HG03175 (cell line): ENCODE results near the gene PON1.

Experiments
- ATAC-seq: cut with Tn5 transposase; IDR thresholded peaks from one replicate; pipeline ENCODE4 v1.9.1; 2021; ENCODE audit warnings: mild to moderate bottlenecking, moderate library complexity; ENCODE audit not compliant: unreplicated experiment

PON1 gene

GRCh38 chr7:95318501-95319100 is 5.7 kb downstream of the PON1 start:
- ATAC-seq = no peak

DNA sequence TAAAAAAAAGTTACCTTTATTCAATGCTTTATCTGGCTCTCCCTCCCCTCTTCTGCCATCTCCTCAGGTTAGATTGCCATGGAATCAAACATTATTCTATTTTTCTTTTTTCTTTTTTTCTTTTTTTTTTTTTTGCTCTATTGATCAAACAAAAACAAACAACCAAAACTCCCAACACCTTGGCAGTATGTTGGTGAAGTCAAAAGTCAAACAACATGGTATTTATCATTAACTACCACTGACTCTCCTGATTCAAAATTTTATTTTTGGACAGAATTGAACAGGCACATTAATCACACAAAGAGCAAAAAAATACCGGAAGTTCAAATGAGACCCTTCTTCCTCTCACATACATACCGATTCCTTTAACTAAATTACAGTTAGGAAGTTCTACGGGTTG is 6.4 kb downstream of the PON1 start:
- ATAC-seq = no peak

GRCh38 chr7:95317546-95317945 is 6.8 kb downstream of the PON1 start:
- ATAC-seq = no peak

- ATAC-seq = peak; percentile 92
Observed at GRCh38 chr7:95316588-95316987, 7.7 kb downstream of the PON1 start.

DNA sequence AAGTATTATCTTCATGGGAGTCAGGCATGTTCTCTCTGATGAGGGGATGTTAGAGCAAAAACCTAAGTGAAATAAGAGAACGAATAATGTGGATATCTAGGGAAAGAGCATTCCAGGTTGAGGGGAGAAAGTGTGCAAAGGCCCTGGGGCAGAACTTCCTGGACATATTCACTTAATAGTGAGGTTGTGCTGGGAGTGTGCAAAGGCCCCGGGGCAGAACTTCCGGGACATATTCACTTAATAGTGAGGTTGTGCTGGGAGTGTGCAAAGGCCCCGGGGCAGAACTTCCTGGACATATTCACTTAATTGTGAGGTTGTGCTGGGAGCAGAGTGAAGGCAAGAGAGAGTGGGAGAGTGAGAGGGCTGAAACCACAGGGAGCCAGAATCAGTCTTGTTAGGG is 11.8 kb downstream of the PON1 start:
- ATAC-seq = no peak

DNA sequence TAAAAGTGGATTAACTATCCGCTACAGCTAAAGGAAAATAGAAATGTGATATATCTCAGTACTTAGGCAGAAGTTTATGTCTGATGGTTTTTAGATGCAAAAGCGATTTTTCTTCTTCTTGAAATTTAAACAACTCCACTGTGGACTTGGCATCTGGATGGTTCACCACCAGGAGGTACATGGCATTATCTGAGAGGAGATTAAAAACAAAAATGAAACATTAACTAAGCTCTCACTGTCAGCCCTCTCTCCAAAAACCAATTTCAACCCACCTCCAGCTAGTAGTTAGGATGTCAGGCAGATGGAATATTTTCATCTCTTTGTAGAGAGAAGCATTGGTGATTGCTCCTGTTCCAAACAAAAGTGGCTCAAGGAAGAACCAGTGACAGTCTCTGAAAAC is 12.9 kb downstream of the PON1 start:
- ATAC-seq = no peak

DNA sequence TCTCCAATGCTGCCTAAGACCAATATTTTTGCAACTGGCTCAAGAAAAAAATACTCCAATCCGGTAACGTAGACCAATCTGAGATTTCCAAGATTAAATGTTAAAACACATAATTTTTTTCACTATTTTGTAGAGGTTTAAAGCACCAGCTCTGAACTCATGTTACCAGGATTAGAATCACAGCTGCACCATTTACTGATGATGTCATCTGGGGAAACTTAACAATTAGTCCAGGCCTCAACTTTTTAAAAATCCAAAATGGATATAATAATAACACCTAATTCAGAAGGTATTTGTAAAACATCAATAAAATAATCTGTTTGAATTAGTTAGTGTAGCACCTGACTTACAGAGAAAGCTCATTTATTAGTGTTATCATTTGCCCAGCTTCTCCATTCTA is 14.4 kb downstream of the PON1 start:
- no peak for ATAC-seq

DNA sequence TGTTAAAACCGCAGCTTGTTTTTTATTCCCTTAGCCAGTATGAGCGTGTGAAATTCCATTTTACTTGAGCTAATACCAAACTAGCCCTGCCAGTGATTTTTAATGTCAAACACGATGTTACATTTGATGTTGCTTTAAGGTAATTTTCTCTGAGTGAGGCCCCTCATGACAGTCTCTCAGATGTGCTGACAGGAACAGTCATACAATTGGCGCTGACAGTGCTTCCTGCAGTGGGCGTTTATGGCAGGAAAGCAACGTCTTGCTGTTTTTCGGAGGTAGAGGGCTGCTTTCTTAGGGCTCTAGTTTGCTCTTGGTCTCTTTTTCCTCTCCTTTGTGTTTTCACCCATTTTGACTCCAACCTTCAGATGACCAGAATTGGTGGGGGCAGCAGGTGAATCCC is 19.3 kb downstream of the PON1 start:
- no peak for ATAC-seq

DNA sequence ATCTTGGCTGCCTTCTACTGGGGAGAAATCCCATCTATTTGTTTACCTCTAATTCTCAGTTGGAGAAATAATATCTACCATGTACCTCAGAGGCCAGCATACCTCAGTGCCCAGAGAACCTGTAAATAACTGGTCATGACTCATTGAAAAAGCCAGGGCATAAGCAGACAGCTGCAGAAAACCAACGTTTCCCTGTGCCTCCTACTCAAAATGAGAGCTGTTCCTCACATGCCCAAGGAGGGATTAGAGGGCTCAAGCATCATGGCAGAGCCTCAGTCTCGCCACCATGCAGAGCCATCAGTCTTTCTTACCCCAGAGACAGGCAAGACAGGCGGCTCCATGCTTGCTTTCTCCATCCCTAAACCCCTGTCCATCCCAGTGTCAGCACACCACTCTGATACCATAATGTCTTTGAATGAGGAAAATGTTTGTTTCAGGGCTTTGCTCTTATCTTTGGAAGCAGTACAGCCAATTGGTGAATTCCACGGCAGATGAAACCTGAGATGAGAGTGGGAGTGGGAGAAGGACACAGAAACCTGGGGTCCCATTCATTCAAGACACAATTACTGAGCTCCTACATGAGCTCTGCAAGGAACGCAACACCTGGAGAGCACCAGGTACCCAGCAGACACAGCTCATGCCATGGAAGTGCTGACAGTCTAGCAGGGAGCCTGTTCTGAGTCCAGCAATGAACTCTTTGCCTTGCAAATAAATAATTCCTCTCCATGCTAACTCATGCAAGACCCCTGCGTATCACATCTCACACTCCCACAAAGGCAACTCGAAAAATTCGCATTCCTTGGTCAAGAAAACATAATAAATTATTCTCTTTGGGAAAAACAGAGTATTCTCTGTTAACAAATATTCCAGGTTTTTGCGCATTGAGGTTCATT is 21.1 kb downstream of the PON1 start:
- ATAC-seq = no peak

DNA sequence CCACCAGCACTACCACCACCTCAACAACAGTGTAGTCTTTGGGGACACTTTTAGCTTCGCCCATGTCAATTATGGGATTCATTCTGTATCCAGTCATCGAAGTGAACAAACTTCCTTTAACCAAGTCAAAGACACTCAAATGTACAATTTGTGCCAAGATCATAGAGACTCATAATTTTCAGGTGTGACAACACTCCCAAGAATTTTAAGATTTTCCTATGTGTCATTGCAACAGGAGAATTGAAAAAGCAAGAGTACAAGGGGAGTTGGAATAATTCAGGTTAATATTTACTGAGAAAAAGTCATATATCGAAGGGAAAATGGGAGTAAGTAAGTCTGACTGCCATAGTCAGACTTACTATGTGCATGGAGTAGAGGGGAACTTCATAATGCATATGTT is 26.2 kb downstream of the PON1 start:
- no peak for ATAC-seq

- ATAC-seq = no peak
Observed at GRCh38 chr7:95297041-95297440, 27.3 kb downstream of the PON1 start.

GRCh38 chr7:95296456-95296855 is 27.9 kb downstream of the PON1 start:
- ATAC-seq = no peak

DNA sequence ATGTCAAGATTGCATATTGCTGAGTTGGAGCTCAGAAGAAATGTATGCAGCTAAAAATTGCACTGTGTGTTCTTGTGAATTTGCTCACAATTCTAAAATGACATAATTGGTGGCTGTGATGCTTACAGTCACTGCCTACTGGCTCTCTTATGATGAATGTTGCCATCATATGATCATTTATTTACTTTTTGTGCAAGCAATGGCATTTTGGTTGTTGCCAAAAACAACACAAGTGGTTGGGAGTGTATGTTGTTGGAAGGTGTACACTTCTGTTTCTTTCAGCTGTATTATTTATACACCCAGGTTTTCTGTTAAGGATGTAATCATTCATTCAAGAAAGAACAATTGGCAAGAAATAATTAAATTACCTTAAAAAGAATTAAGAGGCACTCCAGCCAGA is 28.9 kb downstream of the PON1 start:
- no peak for ATAC-seq

DNA sequence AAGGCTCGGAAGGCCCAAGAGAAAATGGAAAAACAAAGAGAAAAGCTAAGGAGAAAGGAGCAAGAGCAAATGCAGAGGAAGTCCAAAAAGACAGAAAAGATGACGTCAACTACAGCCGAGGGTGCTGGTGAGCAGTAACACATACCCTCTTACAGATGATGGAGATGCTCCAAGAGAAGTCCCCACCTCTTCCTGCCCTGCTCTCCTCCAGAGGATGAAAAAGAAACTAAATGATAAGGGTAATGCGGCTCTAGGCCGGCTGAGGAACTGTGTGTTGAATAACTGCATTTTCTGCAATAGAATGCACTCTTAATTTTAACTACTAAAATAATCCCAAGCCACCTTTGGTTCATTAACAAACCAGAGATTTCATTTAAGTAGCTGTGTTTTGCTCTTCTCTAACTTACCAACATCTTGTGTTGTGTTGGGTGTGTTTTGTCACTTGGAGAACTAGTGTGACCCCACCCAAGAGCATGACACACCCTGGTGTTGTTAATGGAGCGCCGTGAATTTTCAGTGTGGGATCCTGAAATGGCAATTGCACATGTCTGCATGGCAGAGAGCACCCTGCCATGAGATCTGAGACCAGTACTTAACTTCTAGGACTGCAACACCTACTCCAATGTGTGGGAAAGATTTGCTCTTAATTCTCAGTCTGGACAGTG is 34.0 kb downstream of the PON1 start:
- no peak for ATAC-seq

DNA sequence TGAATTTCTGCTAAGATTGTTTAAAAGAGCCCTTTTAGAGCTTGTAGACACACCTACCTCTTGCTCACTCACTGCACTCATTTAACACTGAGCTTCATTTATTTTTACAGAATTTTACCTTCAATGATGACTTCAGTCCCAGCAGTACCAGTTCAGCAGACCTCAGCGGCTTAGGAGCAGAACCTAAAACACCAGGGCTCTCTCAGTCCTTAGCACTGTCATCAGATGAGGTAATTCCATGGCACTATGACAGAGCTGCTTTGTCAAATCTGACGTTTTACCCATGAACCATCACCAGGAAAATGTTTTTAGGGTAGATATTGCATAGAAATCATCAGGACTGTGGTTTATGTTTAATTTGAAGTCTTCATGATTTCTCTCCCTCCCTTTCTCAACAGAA is 38.2 kb downstream of the PON1 start:
- no peak for ATAC-seq

GRCh38 chr7:95279417-95279816 is 44.9 kb downstream of the PON1 start:
- ATAC-seq = no peak

GRCh38 chr7:95276114-95276513 is 48.2 kb downstream of the PON1 start:
- no peak for ATAC-seq

DNA sequence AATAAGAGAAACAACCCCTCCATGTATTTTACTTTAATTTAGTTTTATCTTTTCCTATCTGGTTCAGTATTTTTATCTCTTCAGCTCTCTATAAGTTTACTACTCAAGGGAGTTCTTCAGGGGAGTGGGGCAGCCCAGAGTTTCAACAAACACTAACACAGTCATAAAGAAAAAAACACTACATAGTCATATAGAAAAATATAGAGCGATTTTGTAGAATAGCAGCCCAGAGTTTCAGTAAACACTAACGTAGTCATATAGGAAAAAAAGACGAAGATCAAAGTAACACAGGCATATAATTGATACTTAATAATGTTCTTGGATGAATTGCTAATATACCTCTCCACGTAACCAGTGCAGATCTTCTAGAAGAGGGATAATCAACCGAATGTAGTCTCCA is 54.7 kb downstream of the PON1 start:
- ATAC-seq = no peak

DNA sequence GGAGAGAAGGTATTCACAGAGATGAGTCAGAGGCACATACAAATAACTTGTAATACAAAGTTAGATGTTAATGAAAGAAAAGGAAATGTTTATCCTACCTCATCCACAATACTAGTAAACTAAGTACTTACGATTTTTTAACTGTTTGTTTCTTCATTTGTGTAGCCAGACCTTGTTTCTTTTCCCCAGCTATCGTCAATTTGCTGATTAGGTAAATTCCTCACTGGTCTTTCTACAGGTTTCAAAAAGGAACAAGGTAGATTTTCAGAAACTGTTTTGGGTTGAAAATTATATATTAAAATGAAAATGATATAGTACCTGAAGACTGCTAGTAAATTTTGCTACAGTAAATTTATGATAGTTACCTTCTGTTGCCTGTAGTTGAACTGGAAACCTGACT is 56.6 kb downstream of the PON1 start:
- no peak for ATAC-seq

GRCh38 chr7:95265634-95266033 is 58.7 kb downstream of the PON1 start:
- no peak for ATAC-seq

GRCh38 chr7:95264363-95264891 is 59.9 kb downstream of the PON1 start:
- no peak for ATAC-seq
